Measurements from ENCODE around the gene TNIK. TPM values are rescaled to one million over a fixed set of nuclear protein-coding genes. Genes with fewer than 3 reads are reported as not detected.
A peak's percentile ranks its signal among the peaks of the same experiment; 100 is the strongest.

Gene TNIK
- total RNA-seq, 1 experiment from 2014 or later, result 5.5 TPM

DNA sequence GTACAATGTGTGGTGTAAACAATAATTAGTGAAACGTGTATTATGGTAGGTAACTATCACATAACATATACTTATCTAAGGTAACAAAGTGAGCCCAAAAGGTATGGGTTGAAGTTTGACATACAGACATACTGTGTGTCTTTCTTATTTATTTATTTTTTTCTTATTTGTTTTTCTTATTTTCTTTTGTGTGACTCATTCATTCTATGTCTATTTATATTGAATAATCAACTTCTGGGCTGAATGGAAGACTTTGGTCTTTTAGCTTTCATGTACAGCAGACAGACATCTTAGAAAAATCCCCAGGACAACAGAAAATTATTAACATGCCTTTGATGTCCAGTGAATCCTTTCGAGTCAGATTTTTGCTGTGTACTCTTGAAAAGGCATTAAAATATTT is 233.4 kb downstream of the TNIK start:
- DNase-seq (ENCODE audit: low spot score), result no peak

DNA sequence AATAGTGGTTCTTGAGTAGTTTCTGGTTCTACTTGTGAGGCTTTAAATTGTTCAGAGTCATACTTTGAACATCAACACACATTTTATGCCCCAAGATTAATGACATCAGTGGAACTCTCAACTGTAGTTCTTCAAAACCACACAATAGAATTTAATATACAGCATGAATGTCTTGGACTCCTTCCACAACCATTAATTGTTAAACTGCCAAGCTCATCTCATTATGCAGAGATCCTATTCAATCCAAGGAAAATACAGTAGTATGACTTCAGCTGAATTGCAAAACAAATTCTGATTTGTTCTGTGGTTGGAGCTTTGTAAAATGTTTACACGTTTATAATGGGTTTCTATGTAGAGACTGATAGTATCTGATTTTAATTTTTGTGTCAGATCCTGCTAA is 234.5 kb downstream of the TNIK start:
- DNase-seq (ENCODE audit: low spot score), result peak; percentile 54

DNA sequence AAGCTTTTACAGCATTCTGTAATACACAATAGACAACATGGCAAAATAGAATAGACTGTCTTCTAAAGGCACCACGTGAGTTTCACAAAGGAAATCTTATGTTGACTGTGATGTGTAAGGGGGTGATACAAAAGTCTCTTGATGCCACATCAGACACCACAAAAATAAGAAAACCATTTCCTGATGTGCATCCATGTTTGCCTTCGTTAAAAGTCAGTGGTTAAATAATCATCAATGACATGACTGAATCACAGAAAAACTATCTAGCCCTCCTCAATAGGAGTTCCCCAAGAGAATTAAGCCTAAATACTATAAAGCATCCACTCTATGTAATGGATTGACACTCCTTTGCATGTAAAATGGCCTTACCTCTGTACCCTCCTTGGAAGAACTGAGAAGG is 235.0 kb downstream of the TNIK start:
- DNase-seq (ENCODE audit: low spot score), result no peak

DNA sequence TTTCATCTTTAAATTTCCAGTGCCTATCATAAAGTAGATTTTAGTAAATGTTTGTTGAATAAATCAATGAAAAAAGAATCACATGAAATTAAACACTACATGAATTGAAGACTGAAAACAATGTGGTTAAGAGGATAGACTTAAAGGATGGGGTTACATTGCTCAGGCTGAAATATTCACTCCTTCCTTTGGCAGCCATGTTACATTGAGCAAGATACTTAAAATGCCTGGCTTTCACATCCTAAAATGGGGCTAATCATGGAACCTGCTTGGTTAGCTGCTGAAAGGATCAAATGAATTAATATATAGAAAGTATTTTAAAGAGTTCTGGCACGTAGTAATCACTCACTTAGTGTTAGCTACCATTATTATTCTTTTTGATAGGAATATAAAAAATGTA is 236.8 kb downstream of the TNIK start:
- DNase-seq (ENCODE audit: low spot score), result no peak

DNA sequence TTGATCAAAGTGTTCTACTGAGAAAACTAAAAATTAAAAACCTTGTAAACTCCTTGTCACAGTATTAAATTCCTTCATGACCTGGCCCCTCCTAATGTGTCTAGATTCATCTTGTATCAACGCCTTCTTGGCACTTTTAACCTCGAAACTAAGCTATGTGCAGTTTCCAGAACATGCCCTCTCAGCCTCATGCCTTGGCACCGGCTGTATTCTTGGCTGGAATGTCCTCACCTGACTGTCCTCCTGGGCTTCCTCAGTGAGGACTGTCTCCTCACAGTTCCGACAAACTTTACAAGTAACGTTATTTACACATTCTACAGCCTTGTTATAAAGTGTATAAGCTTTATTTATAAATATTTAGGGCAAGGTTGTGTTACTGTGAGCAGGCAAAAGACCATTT is 237.2 kb downstream of the TNIK start:
- no peak for DNase-seq (ENCODE audit: low spot score)

DNA sequence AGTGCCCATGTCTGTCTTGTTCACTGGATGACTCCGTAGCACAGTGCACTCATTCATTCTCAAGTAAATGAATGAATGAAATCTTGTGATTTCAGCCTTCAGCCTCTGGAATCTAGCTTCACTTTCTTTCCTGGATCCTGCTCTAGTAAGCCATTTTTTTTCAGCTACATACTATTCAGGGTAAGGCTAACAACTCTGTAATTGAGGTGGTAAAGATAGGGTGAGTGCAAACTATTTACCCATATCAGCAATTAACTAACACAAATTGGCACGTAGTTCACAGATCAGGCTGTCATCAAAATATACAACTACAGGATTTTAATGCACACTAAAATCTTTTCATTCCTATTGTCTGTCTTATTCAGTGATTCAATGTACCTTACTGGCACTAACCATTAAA is 238.6 kb downstream of the TNIK start:
- no peak for DNase-seq (ENCODE audit: low spot score)

DNA sequence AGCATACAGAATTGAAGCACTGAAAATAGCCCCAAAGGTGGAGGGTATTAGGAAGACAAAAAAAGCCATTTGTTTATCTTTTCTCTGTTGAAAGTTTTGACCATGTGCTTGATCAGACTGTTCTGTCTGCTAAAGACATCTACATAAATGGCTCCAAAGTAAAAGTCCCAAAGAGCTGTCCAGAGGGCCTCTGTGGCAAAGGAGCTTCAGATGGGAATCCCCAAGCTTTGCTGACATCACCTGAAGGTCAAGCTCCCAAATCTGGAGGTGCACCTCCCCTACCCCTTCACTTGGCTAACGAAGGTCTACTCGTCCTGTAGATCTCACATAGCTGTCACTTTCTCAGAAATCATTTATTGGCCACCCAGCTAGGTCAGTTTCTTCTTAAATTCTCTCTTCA is 239.1 kb downstream of the TNIK start:
- no peak for DNase-seq (ENCODE audit: low spot score)

DNA sequence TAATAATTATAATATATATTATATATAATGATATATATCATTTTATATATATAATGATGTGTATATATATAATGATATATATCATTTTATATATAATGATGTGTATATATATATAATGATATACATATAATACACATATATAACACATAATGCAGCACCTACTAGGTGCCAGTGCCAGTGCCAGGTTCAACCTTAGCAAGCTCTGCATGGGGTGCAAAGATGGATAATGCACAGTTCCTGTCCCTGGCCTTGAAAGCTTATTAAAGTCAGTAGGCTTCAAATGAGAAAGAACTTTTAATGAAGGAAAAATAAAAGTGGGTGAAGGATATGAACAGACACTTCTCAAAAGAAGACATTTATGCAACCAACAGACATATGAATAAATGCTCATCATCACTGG is 240.9 kb downstream of the TNIK start:
- no peak for DNase-seq (ENCODE audit: low spot score)

DNA sequence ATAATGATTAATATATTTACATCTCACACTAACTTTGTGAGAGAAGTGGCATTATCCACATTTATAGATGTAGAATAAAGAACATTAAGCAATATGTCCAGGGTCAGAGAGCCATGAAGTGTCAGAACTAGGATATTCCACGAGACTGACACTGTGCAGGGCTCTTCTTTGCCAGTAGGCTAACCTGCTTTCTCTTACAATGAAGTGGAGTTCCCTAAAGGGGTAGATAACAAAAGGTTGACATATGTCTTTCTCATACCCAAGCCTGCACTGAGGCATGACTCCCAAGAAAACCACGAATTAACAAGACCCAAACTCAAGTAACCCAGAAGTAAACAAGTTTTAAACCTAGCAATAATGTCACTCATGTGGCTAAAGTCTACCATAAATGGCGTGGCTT is 242.1 kb downstream of the TNIK start:
- no peak for DNase-seq (ENCODE audit: low spot score)

DNA sequence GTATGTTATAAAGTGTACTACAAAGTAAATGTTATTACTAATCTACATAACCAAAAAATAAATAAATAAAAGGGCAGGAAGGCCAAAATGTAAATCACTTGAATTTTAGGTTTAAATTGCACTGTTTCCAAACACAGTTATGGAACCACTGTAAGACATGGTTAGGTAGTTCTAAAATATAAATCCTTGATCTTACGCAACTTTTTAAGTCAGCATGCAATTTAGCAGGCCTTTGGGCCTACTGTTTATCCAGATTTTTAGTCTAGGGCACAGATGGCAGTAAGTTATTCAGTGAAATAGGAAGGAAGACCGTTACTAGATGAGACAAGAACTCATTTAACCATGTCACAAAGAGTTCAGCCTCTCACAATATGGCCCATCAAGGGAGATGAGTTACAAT is 246.3 kb downstream of the TNIK start:
- no peak for DNase-seq (ENCODE audit: low spot score)

DNA sequence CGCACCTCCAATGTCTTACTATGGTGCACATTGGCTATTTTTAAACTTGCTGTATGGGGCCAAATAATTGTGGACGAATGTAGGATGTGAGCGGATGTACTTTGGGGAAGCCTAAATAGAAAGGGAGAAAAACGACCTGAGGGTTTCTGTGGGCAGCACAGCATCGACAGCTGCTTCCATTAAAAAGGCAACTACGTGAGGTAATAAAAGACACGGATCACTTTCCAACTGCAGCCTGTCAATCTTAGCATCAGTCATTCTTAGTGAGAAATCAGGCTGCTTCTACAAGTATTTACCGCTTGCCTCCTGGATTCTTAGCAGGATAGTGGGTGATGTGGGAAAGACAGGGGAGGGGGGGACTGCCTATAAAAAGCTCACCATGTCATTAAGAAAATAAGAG is 247.0 kb downstream of the TNIK start:
- no peak for DNase-seq (ENCODE audit: low spot score)

DNA sequence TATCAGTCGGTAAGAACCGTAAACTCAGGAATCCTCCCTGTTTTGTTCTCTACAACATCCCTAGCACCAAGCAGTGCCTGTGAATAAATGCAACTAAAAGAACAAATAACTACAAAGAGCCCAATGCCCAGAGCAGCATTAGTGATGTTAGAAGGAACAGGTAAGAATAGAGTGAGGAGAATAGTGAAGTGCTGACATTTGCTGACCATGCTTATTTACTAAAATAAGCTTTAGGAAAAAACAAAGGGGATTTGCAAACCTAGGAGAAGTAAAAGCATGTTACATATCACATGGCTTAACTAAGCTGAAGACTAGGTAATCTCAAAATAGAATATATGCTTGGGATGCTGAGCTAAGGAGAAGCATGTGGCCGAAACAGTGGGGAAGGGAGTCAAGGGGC is 247.6 kb downstream of the TNIK start:
- DNase-seq (ENCODE audit: low spot score), result no peak

DNA sequence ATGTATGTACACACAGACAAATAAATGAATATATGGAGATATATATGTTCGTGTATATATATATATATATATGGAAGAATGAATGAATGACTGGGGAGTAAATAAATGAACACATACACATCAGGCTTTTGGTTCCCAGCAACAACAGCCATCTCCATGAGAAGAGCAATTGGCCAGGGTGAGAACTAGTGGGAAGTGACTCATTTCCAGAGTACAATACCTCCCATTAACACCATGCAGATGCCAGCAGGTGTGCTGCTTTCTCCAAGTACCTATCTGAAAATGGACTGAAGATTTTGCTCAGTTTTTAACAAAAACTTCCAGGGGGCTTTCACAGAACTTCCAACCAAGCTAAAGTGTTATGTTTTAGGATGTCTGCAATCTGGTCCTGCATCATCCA is 253.9 kb downstream of the TNIK start:
- no peak for DNase-seq (ENCODE audit: low spot score)

DNA sequence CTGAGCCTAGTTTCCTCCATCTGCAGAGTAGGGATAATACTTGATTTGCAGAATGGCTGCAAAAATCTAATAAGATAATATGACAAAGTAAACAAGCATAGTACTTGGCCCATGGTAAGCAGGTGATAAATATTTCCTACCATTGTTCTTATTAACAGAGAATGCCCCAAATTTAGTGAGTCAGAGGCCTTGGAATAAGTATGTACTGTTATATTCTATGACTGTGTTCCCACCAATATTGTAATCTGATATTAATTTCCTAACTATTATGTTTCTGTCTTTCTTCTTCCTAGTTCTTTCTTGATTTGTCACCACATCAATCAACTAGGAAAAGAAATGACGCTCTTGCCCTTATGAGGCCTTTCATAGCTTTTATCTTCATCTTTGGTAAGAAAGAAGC is 255.3 kb downstream of the TNIK start:
- no peak for DNase-seq (ENCODE audit: low spot score)

DNA sequence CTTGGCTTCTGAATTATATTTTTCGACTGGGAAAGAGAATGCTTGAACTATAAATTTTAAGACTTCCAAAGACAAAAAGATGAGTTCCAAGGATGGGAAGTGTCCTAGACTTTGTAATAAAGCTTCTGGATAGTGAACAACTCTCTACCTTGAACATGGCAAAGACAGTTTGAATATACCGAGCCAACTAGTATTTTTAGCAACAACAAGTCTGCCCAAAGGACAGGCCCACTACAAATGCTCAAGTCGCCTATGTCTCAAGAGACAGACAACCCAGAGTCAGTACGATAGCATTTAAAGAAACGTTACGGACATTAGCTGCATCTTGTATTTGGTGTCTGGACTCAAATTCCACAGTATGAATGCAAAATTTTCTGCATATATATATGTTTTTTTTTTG is 258.4 kb downstream of the TNIK start:
- DNase-seq (ENCODE audit: low spot score), result no peak

DNA sequence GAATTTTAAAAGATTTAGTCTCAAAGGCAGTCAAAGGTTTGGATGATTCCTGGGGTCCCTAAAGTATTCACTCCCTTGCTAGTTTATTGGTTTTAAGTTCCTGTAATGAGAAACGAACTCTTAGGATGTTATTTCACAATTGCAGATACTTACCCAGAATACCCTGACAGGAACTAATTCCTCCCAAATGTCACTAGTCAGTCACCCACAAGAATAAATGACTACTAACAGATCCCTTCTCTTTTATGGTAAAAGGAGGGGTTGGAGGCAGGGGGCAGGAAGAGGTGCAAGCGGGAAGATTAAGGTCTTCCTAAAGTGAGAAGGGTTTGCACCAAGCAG is 259.5 kb downstream of the TNIK start:
- DNase-seq (ENCODE audit: low spot score), result no peak

DNA sequence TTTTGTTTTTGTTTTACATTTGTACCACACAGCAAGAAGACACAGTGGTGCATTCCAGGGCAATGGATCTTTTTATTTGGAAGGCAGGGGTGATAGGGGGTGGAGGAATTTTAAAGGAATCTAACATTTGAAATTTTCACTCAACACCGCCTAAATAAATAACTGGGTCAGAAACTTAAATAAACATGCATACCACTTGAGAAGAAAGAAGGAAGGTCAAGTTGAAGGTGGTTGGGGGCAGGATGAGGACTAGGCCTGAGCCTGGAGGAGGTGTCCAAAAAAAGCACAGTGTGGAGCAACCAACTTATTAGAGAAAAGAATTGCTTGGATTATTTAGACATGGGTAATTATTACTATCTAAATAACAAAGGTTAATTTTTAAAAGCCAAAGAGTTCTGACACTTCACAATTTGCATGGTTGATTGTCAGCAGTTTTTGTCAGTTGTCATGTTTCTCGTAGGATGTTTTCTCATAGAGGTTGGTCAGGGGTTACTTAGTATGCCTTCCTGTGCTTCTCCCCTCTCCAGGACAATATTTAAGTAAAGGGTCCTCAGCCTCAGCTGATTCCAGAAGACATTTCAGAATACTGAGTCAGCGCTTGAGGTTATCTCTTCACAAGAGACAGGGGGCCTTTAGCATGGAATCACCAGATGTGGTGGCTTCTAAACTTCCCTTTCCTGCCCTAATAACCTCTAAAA is 260.0 kb downstream of the TNIK start:
- DNase-seq (ENCODE audit: low spot score), result no peak

DNA sequence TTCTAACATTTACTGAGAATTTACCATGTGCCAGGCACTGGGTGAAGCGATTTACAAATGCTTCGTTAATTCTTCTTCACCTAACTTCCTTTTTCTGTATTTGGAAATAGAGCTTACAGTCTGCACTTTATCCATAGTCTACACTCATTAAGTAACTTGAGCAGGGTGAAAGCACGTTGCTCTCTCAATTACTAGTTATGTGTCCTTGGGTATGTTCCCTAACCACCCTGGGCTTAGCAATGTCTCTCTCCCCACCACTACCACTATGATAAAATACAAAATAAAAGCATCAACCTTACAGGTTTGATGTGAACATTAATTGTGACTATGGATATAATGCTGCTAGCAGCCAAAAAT is 260.8 kb downstream of the TNIK start:
- DNase-seq (ENCODE audit: low spot score), result no peak

DNA sequence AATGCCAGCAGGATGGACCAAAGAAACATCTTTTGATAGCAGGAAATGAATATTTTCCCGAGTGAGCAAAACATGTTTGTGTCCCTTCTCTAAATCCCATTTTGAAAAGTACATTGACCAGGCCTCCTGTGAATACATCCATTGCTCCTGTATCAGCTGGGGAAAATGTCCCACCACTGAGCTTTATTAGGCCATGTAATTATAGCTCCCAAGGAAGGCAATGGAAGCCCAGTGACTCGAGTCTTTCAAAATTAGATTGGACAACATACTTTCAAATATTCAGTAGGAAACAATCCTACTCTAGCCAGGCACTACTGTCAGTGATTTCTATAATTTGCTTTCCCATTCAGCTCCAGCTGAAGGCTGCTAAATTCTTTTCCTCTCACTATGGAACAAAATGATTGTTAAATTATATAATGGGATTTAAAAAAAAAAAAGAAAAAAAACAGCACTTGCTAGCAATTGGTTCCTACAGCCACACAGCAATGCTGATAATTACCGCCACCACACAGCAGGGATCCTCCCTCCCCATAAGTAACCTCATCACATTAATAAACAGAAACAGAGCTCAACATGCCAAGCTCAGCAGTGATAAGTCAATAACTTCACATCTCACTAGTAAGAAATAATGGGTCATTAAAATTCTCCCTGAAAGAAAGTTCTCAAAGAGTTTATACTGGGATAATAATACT is 261.3 kb downstream of the TNIK start:
- DNase-seq (ENCODE audit: low spot score), result no peak

DNA sequence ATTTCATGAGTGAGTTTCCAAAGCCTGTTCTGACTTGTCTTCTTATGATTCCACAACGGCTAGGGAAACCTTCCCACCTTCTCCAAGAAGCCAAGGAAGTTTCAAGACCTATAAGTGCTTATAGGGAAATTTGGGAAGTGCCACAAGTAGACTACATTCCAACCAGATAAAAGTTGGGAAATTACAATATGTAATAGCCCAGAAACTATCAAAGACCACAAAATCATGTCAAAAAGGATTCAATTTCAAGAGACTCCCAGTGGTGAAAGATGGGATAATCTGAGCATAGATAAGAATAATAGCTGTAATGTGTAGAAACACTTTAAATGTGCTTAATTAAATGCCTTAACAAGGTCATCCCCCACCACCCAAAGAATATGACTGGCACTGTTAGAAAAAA is 264.5 kb downstream of the TNIK start:
- no peak for DNase-seq (ENCODE audit: low spot score)

DNA sequence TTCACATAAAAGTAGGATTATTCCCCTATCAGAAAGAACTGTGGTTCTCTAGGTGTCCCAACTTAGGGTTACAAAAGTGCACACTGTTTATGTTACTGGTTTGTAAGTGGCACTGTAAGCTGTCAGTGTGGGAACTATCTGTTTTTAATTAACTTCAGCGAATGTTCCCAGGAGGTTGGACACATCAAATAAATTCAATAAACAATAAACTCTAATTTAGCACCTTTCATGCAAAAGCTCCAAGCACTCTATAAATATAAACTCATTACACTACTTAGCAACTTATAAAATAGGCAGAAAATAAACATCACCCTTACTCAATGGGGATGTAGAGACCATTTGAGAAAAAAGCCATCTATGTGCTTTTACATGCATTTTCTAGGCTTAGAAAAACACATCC is 265.2 kb downstream of the TNIK start:
- no peak for DNase-seq (ENCODE audit: low spot score)

DNA sequence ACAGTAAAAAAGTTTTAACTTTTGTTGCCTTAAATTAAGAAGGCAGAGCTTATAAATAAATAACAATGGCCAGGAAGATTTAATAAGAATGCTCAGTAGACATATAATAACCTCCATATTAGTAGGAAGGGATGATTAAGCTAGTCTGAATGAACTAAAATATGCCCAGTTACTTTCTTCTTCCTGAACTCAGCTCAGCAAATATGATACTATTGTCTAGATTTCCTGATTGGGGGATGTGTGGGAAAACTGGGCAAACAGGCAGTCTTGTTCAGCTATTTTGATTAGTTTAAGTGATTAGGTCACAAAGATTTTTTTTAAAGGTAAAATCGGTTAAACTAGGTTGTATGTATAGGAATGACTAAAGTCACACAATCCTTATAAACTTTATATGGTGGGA is 266.5 kb downstream of the TNIK start:
- DNase-seq (ENCODE audit: low spot score), result no peak

DNA sequence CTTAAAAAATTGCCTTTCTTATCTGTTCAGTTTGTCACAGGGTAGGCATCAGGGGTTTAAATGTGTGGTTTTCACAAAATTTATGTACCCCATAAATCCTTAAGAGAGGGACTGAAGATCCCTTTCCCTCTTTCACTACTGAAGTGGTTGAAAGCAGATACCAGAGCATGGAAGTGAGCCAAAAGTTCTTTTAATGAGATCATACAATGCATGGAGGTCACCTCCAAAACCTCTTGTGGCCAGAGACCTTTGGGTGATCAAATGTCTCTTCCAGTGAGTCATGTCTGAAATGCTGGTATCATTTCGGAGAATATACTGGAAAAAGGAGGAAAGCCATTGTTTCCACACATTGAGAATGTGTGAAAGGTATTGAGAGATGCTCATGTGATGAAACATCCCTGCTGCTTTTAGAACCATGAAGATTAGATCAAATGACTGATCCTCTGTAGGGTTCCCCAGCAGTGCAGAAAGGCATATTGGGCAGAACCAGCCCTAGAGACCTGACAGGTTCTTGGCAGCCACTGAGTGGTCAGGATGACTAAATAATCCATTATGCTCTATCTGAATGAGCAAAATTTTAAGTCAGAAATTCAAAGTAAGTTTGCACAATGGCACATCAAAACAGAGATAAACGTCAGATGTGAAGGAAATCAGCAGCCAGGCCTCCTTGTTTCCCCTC is 267.9 kb downstream of the TNIK start:
- peak; percentile 82 for DNase-seq (ENCODE audit: low spot score)

DNA sequence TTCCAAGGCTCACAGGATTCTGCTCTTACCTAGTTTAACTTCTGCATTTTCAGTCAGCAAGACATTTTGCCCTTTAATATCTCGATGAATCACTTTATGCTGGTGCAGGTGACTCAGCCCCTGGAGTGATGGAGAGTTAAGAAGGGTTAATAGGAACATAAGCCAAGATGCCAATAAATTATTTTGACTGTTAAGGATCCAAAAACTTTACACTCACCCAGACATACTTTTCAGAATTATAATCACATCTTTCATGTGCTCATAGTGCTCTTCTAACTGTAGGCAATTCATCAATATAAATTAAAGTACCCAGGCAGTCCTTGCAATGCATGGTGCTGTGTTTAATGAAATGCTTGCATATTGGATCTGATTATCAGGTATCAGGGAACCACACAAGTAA is 269.5 kb downstream of the TNIK start:
- DNase-seq (ENCODE audit: low spot score), result no peak

Data from H4 (cell line).